Transverse colon (tissue), 4 donors: ENCODE data around the gene VMAC.

Experiments
- EP300 ChIP-seq: sonication (generic); formaldehyde crosslinking; IDR thresholded peaks from one replicate; pipeline ENCODE4 v1.6.1; 2017; ENCODE audit warnings: antibody characterized with exemption, low read depth
- POLR2A ChIP-seq: fragments of 450-650 bp; IDR thresholded peaks from one replicate; pipeline ENCODE4 v1.6.1; 2016; ENCODE audit warnings: antibody characterized with exemption, mild to moderate bottlenecking, moderate library complexity
- POLR2AphosphoS5 ChIP-seq, 3 donors: sonication (generic); formaldehyde crosslinking; IDR thresholded peaks; one replicate each; pipeline ENCODE4 v1.6.1; 2016; ENCODE audit warnings: antibody characterized with exemption in 3 of 3
- TF ChIP-seq, protein P1 (sequence below), 5 experiments: fragments of 200-600 bp in 3 of 5; fragments of 450-650 bp in 2 of 5; sonication (generic) in 3 of 5; IDR thresholded peaks; 1 replicate in 2 of 5; 2 replicates in 3 of 5; pipeline ENCODE4 v1.5.1; 2016 to 2017; ENCODE audit warnings: antibody characterized with exemption in 5 of 5, inconsistent platforms in 3 of 5, mild to moderate bottlenecking in 2 of 5, moderate library complexity in 1 of 5

DNA sequence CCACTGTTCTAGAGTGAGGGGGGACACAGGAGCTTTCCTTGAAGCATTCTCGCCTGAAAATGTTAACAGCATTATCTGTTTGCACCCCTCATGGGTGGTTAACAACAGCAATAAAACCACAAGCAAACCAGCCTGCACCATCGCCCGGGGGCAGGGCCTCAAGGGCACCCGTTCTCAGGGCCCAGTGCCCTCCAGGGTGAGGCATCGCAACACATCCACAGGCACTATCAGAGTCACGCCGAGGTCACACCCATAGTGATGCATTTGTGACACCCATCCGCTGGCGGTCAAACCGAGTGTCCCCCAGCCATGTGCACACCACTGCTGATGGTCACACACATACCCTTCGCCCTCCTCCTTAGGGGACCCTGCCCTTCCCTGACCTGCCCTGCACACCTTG, 38.9 kb upstream of the VMAC start:
- TF ChIP-seq, protein P1, sequence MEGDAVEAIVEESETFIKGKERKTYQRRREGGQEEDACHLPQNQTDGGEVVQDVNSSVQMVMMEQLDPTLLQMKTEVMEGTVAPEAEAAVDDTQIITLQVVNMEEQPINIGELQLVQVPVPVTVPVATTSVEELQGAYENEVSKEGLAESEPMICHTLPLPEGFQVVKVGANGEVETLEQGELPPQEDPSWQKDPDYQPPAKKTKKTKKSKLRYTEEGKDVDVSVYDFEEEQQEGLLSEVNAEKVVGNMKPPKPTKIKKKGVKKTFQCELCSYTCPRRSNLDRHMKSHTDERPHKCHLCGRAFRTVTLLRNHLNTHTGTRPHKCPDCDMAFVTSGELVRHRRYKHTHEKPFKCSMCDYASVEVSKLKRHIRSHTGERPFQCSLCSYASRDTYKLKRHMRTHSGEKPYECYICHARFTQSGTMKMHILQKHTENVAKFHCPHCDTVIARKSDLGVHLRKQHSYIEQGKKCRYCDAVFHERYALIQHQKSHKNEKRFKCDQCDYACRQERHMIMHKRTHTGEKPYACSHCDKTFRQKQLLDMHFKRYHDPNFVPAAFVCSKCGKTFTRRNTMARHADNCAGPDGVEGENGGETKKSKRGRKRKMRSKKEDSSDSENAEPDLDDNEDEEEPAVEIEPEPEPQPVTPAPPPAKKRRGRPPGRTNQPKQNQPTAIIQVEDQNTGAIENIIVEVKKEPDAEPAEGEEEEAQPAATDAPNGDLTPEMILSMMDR (IDR thresholded peaks at IDR 0.05), result no peak
- TF ChIP-seq POLR2A (no peak), POLR2AphosphoS5 (IDR thresholded peaks at IDR 0.05) (no peak), EP300 (no peak)
